ENCODE data around the gene RNF223.
"Not testable (repeated sequence)": the region's sequence is repeated elsewhere in the genome, so short reads cannot be mapped to it uniquely, and the experiment has no call there.

RNF223 gene

DNA sequence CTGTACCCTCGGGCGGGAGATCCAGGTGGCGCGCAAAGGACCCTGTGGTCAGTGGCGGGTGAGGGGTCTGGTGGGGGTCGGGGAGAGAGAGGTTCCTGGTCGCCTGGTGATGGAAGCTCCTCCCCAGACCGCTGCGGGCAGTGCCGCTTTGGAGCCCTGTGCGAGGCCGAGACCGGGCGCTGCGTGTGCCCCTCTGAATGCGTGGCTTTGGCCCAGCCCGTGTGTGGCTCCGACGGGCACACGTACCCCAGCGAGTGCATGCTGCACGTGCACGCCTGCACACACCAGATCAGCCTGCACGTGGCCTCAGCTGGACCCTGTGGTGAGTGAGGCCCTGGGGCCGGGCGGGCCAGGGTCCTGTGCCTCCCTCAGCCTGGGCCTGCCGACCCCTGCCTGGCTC lies 30.7 kb downstream of the RNF223 start:
- DNase-seq: no peak

DNA sequence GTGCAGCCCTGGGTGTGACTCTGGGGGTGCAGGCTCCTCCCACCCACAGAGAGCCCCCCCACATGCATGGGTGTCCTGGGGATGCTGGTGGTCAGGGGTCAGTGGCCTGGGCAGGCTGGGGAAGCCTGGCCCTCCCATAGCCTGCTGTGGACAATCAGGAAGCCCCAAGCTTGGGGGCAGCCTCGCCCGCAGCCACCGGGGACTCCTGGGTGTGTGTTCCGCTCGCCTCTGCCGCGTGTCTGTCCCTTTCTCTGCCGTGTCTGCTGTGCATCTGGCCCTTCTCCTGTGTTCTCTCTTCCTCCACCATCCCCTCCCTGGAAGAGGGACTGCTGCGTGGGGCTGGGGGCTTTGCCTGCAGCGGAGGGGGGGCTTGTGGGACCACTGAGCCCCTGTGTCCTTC lies 31.3 kb downstream of the RNF223 start:
- no peak for DNase-seq

GRCh38 chr1:1041873-1042272 lies 32.2 kb downstream of the RNF223 start:
- DNase-seq: no peak

DNA sequence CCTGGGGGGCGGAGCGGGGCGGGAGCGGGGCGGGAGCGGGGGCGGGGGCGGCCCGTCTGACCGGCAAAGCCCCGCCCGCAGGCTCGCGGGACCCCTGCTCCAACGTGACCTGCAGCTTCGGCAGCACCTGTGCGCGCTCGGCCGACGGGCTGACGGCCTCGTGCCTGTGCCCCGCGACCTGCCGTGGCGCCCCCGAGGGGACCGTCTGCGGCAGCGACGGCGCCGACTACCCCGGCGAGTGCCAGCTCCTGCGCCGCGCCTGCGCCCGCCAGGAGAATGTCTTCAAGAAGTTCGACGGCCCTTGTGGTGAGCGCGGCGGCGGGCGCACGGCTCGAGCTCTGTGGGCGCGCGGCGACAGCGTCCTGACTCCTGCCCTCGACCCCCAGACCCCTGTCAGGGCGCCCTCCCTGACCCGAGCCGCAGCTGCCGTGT lies 33.0 kb downstream of the RNF223 start:
- DNase-seq: no peak

DNA sequence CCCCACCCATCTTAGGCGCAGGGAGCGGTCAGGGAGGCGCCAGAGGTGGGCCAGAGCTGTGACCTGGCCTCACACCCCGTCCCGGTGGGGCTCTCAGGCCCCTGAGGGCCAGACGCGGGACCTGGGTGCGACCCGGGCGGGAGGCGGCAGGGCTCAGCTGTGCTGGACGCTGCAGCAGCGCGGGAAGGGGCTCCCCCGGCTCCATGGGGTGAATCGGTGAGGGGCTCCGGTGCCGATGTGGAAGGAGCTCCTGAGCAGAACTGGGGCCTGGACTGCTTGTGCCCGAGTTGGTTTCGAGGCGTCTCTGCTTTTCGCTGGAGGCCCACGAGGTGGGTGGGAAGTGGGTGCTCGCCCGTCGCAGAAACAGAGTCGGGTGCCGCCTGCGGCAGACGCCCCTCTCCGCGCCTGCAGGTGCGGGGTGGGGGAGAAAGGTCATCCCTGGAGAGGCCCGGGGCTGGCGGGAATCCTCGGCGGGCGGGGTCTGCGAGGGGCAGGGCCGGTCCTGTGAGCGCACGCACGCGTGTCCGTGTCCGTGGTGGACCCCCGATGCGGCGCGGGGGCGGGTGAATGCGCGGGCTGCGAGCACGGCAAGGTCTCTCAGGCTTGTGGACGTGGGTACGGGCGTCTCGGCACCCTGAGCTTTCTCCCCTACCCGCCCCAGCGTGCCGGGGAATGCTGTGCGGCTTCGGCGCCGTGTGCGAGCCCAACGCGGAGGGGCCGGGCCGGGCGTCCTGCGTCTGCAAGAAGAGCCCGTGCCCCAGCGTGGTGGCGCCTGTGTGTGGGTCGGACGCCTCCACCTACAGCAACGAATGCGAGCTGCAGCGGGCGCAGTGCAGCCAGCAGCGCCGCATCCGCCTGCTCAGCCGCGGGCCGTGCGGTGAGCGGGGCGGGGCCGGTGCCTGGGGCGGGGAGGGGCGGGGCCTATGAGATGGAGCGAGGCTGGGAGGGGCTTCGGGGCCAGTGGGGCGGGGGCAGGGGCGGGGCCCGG lies 33.8 kb downstream of the RNF223 start:
- DNase-seq: peak; percentile 85

- DNase-seq: peak; percentile 16
These were observed 34.8 kb downstream of the RNF223 start for GRCh38 chr1:1039145-1039910.

DNA sequence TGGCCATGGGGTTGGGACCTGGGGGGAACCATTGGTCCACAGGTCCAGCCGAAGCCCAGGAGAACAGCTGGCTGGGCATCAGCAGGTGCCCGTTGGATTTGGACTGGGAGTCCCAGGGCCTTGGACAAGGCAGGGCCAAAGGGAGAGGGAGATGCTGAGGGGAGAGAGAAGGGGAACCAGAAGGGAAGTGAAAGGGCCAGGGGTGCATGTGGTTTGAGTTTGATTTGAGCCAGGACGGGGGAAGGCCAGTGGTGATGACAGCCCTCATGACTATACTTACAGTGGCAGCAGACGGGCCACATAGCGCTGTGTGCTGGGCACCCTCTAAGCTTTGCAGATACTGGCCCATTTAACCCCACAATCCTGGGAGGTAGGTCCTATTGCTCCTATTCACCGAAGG lies 35.4 kb downstream of the RNF223 start:
- no peak for DNase-seq

DNA sequence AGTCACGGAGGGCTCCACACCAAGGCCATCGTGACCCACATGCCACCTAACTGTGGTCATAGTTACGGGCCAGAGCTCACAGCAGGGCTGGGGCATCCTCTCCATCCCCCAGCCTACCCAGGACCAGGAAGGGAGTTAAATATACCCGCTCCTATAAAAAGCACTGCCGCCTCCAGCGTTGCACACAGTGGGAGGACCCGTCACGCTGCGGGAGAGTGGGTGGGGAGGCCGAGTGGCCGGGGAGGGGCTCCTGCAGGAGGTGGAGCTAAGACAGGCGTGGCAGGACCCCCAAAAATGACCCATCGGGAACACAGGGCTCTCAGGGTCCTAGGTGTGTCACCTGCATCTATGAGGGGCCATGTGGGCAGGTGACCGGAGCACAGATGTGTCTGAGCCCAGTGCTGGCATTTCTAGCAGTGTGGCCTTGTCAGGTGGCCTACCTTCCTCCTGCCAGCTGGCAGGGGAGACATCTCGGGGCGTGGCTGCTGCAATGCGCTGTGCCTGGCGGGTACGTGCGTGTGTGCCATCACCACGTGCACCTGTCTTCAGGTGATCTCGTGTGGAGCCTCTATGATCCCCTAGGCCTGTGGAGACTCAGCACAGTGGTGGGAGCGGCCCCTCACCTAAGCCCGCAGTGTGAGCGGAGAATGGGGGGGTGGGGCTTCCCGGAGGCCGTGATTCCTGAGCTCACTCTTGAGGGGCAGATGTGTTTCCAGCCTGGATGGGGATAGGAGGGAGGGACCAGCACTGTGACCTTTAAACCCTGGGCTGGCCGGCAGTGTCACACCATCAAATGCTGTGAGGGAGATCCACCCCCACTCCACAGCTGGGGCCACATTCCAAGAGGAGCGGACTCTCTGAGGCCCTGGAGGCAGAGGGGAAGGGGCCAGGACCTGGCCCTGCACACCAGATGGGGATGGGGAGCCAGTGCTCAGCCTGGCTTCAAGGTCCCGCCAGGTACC lies 36.5 kb downstream of the RNF223 start:
- DNase-seq: no peak

GRCh38 chr1:1035291-1035943 lies 38.7 kb downstream of the RNF223 start:
- no peak for DNase-seq

GRCh38 chr1:1034439-1034781 lies 39.7 kb downstream of the RNF223 start:
- DNase-seq: no peak

DNA sequence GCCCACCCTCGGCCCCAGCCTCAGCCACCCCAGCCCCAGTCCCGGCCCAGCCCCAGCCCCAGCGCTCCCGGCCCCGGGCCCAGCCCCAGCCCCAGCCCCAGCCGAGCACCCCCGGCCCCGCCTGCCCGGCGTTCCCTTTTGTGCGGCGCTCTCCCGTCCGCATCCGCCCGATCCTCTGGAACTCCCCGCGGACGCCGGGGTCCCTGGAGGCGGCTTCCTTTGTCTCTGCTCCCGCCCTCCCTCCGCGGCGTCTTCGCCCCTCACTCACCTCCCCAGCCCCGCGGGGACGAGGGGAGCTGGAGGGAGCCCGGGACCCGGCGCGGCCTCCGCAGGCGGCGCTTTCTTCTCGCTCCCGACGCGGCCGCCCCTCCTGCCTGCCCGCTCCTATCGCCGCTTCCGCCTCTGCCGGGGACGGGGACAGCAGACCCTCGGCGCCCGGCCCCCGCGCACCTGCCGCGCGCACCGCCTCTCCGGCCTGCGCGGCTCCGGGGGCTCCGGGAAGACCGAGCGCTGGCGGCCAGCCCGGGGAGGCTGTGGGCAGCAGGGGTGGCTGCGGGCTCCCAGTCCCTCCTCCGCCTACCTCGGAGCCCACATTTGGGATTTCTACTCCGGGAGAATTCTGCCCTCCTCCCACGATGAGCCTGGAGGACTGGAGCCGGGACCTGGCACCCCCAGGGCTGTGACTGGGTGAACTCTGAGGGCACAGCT lies 40.2 kb downstream of the RNF223 start:
- DNase-seq: peak; percentile 30

- DNase-seq: peak; percentile 89
These were observed 41.0 kb downstream of the RNF223 start for GRCh38 chr1:1033009-1033587.

DNA sequence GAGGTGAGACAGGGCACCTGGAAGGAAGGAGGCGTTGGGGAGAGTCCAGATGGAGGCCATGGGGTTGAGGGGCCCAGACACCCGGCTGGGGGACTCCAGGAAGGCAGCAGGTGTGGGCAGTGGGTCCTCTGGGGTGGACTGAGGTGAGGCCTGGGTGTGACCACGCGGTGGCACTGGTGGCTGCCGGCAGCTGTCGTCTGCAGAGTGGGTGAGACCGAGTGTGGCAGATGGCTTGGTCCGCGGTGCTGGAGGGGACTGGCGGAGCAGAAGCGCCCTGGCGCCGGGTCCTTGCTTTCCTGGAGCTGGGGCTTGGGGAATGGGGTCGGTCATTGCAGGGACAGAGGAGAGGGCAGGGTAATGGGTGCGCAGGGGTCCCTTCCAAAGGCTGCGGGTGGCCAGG lies 41.7 kb downstream of the RNF223 start:
- no peak for DNase-seq

DNA sequence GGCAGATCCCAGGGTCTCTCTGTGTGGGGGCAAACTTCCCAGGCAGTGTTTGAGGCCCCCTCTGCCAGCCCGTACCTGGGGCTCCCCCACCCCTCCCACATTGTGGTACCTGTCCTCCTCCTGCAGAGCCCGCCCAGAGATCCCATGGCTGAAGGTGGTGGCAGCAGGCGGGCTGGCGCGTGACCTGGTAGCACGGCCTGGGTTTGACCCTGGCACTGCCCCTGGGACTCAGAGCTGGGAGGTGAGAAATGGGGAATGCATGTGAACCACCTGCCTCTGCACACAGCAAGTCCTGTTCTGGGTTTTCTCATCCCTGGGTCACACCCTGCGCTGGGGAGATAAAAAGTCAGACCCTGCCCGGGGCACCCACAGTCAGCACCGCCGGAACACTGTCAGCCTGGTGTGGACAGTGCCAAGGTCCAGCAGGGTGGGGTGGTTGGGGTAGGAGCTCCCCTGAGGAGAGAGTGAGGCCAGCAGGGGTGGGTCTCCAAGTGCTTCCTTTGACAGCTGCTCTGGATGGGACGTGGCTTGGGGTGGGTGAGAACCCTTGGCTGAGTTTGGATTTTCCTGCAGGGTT lies 42.4 kb downstream of the RNF223 start:
- no peak for DNase-seq

- DNase-seq: not testable (repeated sequence)
These were observed 43.0 kb downstream of the RNF223 start for GRCh38 chr1:1030867-1031658.

GRCh38 chr1:1027791-1028190 lies 46.3 kb downstream of the RNF223 start:
- no peak for DNase-seq

GRCh38 chr1:1026599-1027413 lies 47.3 kb downstream of the RNF223 start:
- DNase-seq: no peak

DNA sequence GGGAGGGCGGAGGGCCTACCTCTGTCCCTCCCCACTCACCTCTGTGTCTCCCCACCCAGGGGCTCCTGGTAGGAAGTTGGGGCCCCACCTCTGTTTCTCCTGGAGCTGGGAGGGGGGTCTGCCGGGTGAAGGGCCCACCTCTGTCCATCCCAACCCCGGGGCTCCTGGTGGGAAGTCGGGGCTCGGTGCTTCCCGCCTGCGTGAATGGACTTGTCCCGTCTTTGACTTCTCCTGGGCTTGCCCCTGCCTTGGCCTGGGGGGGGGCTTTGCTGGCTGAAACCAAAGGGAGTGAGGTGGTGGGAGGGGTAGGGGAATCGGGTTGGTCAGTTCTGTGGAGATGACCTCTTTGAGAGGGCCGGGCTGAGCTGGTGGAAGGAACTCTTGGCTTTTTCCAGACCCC lies 48.4 kb downstream of the RNF223 start:
- no peak for DNase-seq
